ENCODE data around the gene TBC1D1.

The TBC1D1 gene

DNA sequence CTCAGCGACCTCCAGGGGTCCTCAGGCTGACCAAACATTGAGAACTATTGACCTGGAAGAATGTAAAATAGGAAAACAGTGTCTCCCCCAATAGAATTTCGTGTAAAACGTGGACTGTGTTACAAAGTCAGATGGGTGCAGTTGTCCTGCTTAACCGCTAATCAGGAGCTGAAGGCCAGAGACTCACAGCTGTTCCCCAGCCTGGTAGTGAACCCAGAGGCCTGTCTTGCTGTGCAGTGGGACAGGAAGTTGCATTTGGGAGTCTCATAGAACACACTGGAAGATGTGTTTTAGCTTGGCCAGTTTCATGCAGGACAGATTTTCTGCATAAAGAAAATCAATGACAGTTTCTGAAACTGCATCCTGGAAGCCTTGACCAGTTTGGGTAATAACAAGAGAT is 220.8 kb downstream of the TBC1D1 start (continued):
- TF ChIP-seq ZBTB21 (tag by site-specific recombination; IDR thresholded peaks at IDR 0.05) (no peak), ZBTB44 (tag by site-specific recombination; IDR thresholded peaks at IDR 0.05) (no peak), ZNF777 (tag by site-specific recombination; IDR thresholded peaks at IDR 0.05; ENCODE audit: borderline replicate concordance) (no peak)

DNA sequence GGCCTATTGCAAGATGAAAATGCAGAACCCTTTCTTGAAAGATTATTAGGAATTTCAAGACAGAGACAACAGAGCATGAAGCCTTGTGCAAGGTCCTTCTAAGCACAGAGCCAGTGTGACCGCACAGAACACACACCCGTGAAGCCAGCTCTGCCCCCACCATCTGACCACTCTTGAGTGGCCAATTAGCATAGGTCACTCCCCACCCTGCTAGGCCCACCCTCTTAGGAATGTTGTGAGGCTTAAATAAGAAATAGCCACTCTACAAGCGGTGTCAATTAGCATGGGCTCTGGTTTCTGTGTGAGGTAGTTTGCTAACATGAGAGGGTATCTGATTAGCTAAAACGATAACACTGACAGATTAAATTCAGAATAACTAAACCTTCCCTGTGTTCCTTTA is 222.2 kb downstream of the TBC1D1 start:
- Histone ChIP-seq H3K4me1 (ENCODE audit: control insufficient read depth, insufficient read depth, low read length) (peaks cover 2% of the 10 kb centered on the region; the same call in 1 of the 2 replicates), H3K36me3 (ENCODE audit: control insufficient read depth in 2 of 2, insufficient read depth in 1 of 2, low read length in 2 of 2) (peaks cover 0 to 18% of the 10 kb centered on the region in 2 experiments; a peak in 1 of 3 replicates), H3K9me3 (ENCODE audit: control insufficient read depth, insufficient read depth, low read depth, low read length) (no peaks in the 10 kb centered on the region), H3K27ac (ENCODE audit: extremely low read depth, low read depth, low read length) (no peak overlapping the region), H3K4me3 (ENCODE audit: low read depth, low read length) (no peak overlapping the region)
- ChIA-PET CTCF (no interaction called here), POLR2A (no interaction called here)
- no peak for TF ChIP-seq ZBTB1 (tag by site-specific recombination; IDR thresholded peaks at IDR 0.05)
- TF ChIP-seq, protein P1, sequence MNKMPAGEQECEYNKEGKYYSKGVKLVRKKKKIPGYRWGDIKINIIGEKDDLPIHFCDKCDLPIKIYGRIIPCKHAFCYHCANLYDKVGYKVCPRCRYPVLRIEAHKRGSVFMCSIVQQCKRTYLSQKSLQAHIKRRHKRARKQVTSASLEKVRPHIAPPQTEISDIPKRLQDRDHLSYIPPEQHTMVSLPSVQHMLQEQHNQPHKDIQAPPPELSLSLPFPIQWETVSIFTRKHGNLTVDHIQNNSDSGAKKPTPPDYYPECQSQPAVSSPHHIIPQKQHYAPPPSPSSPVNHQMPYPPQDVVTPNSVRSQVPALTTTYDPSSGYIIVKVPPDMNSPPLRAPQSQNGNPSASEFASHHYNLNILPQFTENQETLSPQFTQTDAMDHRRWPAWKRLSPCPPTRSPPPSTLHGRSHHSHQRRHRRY (tag by site-specific recombination; IDR thresholded peaks at IDR 0.05), result no peak
- TF ChIP-seq GLI4 (tag by site-specific recombination; IDR thresholded peaks at IDR 0.05), result no peak
- no peak for TF ChIP-seq INSM2 (tag by site-specific recombination; IDR thresholded peaks at IDR 0.05)
- no peak for TF ChIP-seq ZNF692 (tag by site-specific recombination; IDR thresholded peaks at IDR 0.05)
- no peak for TF ChIP-seq ZNF530 (tag by site-specific recombination; IDR thresholded peaks at IDR 0.05; ENCODE audit: low read depth)
- no peak for TF ChIP-seq ZNF155 (tag by site-specific recombination; IDR thresholded peaks at IDR 0.05)
- TF ChIP-seq ZNF623 (tag by site-specific recombination; IDR thresholded peaks at IDR 0.05), result no peak
- TF ChIP-seq, protein P2, sequence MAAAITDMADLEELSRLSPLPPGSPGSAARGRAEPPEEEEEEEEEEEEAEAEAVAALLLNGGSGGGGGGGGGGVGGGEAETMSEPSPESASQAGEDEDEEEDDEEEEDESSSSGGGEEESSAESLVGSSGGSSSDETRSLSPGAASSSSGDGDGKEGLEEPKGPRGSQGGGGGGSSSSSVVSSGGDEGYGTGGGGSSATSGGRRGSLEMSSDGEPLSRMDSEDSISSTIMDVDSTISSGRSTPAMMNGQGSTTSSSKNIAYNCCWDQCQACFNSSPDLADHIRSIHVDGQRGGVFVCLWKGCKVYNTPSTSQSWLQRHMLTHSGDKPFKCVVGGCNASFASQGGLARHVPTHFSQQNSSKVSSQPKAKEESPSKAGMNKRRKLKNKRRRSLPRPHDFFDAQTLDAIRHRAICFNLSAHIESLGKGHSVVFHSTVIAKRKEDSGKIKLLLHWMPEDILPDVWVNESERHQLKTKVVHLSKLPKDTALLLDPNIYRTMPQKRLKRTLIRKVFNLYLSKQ (tag by site-specific recombination; IDR thresholded peaks at IDR 0.05; ENCODE audit: borderline replicate concordance), result no peak
- TF ChIP-seq ZFHX2 (tag by site-specific recombination; conservative IDR thresholded peaks at IDR 0.05), result no peak
- no peak for TF ChIP-seq ZNF239 (tag by site-specific recombination; IDR thresholded peaks at IDR 0.05)
- no peak for TF ChIP-seq ZNF660 (tag by site-specific recombination; IDR thresholded peaks at IDR 0.05)
- no peak for TF ChIP-seq KLF7 (tag by site-specific recombination; IDR thresholded peaks at IDR 0.05; ENCODE audit: borderline replicate concordance)

- no peak overlapping the region for H3K4me3 ChIP-seq (ENCODE audit: low read depth, low read length)
- ChIA-PET POLR2A (no interaction called here), CTCF (interaction anchor here (0.9 kb wide), 1 partner anchor 589 kb away, joined by 3 read pairs; no protein-coding TSS in a partner anchor)
- TF ChIP-seq ZBTB20 (tag by site-specific recombination; IDR thresholded peaks at IDR 0.05) (no peak), ZBTB11 (tag by site-specific recombination; conservative IDR thresholded peaks at IDR 0.05; ENCODE audit: low read depth) (no peak), REPIN1 (tag by site-specific recombination; IDR thresholded peaks at IDR 0.05; ENCODE audit: low read depth) (no peak), ZNF23 (tag by site-specific recombination; IDR thresholded peaks at IDR 0.05; ENCODE audit: borderline replicate concordance) (no peak), ZBTB8A (tag by site-specific recombination; IDR thresholded peaks at IDR 0.05) (no peak)
- H3K9me3 ChIP-seq (ENCODE audit: control insufficient read depth, insufficient read depth, low read depth, low read length), result no peaks in the 10 kb centered on the region
- peaks cover 0 to 22% of the 10 kb centered on the region in 2 experiments; a peak in 1 of 3 replicates for H3K36me3 ChIP-seq (ENCODE audit: control insufficient read depth in 2 of 2, insufficient read depth in 1 of 2, low read length in 2 of 2)
- H3K4me1 ChIP-seq (ENCODE audit: control insufficient read depth, insufficient read depth, low read length), result peaks cover 2% of the 10 kb centered on the region; the same call in 1 of the 2 replicates
- H3K27ac ChIP-seq (ENCODE audit: extremely low read depth, low read depth, low read length), result no peak overlapping the region
These were observed 222.7 kb downstream of the TBC1D1 start for GRCh38 chr4:38113551-38113950.
